ENCODE data around the gene LCN10.
"Not testable (repeated sequence)": the region's sequence is repeated elsewhere in the genome, so short reads cannot be mapped to it uniquely, and the experiment has no call there.

The LCN10 gene

DNA sequence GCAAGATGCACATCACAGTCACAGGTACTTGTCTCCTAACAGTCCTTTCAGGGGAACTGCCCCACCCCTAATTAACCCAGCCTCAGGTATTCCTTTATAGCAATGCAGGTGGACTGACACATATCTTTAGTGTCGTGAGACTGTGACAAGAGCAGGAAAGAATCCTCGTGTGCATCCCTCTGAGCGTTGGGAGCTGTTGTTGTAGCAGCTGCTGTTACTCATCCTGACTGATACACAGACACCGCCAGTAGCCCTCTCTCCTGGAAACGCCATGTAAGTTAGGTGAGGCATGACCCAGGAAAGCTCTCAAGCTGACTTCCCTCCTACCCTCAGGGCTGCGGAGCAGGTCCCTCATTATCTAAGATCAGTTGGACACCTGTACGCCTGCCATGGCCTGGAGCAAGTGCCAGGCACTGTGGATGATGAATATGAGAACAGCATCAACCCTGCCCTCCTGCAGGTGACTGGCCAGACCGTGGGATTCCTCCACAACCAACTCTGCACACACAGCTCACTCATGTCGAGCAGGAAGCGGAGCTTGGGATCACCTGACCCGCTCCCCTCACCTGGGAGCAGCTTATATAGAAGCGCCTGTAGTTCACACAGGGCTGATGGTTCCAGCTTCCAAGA is 31.8 kb upstream of the LCN10 start:
- no peak overlapping the region for H3K27ac ChIP-seq
- no peak overlapping the region for H3K4me3 ChIP-seq

DNA sequence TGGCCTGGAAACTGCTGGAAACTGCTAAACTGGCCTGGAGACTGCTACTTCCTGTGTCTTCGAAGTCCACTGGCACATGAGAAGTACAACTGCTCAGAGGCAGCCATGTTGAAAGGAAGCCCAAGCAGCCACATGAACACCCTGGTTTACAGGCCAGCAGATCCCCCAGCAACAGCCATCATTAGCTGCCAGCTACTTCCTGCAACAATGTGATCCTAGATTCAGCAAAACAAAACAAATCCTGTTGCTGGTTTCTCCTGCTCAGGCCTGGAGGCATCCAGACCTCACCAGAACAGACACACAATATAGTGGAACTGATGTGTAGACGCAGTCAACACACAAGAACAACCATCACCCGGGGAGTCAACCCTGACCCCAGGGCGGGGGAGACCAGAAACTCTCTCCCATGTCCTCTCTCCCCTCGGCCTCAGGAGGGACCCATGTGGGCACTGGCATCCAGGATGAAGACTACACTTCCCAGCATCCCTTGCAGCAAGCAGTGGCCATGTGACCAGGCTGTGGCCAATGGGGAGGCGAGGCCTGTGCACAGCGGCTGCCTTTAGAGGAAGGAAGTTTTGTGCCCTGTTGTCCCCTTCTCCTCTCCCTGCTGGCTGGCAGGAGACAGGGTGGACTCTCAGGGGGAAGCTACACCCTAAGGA is 30.8 kb upstream of the LCN10 start:
- no peak overlapping the region for H3K27ac ChIP-seq
- H3K4me3 ChIP-seq, result no peak overlapping the region

DNA sequence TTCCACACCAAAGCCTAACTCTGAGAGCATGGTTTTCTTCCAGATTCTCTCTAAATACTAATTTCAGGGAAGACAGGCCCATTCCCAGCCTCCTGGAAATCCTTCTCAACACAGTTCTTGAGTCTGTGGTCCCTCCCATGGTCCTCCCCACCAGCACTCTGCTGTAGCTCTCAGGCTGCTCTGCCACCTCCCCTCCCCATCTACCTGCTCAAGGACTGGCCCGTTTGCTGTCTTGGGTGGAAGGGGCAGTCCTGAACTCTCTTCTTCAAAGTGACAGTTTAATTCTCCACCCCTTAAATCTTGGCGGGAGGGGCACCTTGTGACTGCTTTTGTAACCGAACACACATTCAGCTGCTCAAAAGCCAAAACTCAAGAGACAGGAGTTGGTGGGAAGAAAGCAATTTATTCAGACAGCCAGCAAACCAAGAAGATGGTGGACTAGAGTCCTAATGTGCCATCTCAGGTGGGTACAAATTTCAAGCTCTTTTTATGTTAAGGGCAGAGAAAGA is 29.2 kb upstream of the LCN10 start:
- Histone ChIP-seq H3K27ac (no peak overlapping the region), H3K4me3 (no peak overlapping the region)

GRCh38 chr9:136769710-136770191 is 27.0 kb upstream of the LCN10 start:
- Histone ChIP-seq H3K4me3 (no peak overlapping the region), H3K27ac (no peak overlapping the region)

- H3K27ac ChIP-seq, H3K4me3 ChIP-seq: not testable (repeated sequence)
Measured at GRCh38 chr9:136766410-136767120, 23.8 kb upstream of the LCN10 start.

DNA sequence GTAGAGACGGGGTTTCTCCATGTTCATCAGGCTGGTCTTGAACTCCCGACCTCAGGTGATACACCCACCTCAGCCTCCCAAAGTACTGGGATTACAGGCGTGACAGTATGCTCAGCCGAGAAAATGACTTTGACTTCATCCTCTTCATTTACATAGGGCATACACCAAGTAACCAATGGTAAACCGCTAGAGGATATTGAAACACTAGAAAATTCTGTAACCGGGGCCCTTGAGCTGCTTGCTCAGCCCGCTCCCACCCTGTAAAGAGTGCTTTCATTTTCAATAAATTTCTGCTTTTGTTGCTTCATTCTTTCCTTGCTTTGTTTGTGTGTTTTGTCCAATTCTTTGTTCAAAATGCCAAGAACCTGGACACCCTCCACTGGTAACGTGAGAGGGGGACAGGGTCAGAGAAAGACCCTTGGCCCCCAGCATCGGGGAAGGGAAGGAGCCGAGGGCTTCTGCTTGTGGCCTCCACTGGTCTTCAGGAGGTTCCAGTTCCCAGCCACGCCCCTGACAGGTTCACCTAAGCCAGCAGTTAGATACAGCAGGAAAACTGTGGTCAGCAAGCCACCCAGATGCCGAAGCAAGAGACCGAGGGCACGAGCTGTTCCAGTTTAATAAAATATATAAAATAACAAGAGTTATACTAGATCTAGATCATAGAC is 23.1 kb upstream of the LCN10 start:
- H3K4me3 ChIP-seq, H3K27ac ChIP-seq: not testable (repeated sequence)

DNA sequence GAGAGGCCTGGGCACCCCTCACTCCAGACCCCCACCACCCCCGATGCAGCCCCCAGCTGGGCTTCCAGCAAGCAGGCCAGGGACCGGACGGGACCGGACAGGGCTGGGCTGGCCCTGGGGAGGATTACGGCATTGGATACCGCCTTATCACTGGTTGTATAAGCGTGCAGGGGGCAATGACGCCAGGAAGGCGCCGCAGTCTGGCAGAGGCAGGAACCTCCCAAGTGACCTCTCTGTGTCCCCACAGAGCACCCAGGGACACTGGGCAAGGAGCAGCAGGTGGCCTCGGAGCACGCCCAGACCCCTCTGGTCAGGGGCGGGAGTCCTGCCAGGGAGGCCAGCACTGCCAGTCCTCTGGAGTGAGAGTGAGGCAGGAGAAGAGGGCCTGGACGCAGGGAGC is 22.3 kb upstream of the LCN10 start:
- no peak overlapping the region for H3K27ac ChIP-seq
- H3K4me3 ChIP-seq, result no peak overlapping the region

DNA sequence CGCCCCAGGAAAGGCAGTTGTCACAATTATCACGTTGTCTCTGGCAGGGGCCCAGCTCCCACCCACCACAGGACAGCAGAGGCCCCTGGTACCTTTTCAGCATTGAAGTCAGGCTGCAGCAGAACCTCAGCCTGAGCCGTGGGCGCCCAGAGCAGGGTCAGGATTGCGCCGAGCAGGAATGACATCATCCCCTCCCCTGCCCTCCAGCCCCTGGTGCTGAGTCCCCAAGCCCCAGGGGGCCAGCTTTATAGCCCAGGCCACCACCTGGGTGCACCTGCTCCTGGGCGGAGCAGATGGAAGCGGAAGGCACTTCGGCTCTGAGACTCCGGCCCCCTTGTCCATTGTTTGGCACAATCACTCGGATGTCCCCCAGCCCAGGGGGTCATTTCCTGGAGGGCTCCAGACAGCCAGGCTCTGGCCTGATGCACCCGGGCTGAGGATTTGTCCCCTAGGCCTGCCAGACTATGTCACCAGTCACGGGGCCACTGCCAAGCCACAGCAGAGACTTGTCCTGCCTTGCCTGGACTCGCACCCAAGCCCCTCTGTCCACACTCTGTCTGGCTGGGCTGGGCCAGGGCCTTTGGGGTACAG is 21.7 kb upstream of the LCN10 start, which contains the start of gene LCN15:
LCN15 (minus strand) TSS at position 218 of the 591 bp plus-strand sequence; CDS start at position 188, 30 bp downstream.
- Histone ChIP-seq H3K27ac (no peak within 1 kb of the TSS), H3K4me3 (no peak within 1 kb of the TSS)

DNA sequence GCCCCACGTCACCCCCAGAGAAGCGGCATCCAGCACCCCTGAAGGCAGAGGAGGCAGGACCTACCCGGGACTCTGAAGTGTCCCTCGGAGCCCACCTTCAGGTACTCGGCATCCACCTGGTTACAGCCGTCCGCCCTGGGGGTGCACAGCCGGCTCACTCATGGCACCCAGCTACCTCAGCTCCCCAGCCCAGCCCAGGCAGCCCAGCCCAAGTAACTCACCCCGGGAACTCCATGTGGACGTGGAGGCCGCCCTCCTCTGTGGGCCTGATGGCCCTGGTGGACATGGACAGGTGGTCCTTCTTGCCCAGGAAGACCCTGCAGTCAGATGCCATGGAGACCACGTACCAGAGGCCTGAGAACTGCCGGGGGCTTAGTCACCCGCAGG is 20.9 kb upstream of the LCN10 start:
- Histone ChIP-seq H3K4me3 (no peak overlapping the region), H3K27ac (no peak overlapping the region)

DNA sequence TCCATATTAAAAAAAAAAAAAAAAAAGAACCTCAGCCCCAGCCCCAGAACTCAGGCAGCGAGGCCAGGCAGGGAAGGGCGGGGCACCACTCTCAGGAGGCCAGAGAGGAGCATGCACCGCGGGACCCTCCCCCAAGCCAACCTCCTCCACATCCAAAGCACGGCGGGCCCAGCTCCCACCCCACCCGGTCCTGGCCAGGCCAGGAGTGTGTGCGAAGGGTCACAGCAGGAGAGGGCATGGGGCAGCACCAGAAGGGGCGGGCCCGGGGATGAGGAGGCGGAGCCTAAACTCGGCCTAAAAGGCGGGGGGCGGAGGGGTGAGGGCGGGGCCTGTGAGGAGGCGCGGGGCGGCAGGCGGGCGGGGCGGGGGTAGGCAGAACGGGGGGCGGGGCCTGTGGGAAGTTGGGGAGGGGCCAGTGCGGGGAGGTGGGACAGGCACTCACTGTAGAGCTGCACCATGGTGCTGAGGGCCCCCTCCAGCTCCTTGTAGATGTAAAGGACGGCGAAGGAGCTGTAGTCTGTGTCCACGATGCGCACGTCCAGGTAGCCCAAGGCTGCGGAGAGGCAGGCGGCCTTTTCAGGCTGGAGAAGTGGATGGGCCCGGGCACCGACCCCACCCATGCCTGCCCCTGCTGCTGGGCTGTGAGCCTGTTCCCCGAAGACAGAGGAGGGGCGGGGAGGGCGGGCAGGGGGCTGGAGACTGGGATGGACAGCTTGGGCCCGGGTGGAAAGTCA is 20.3 kb upstream of the LCN10 start:
- no peak overlapping the region for H3K27ac ChIP-seq
- H3K4me3 ChIP-seq, result no peak overlapping the region

- Histone ChIP-seq H3K4me3 (no peak overlapping the region), H3K27ac (no peak overlapping the region)
Measured at GRCh38 chr9:136762221-136762691, 19.5 kb upstream of the LCN10 start.

- Histone ChIP-seq H3K27ac (no peak overlapping the region), H3K4me3 (no peak overlapping the region)
Measured at GRCh38 chr9:136761545-136761981, 18.8 kb upstream of the LCN10 start.

GRCh38 chr9:136760834-136761544 is 18.2 kb upstream of the LCN10 start:
- not testable (repeated sequence) for H3K27ac ChIP-seq, H3K4me3 ChIP-seq

GRCh38 chr9:136760424-136760823 is 17.7 kb upstream of the LCN10 start:
- H3K4me3 ChIP-seq, result no peak overlapping the region
- H3K27ac ChIP-seq, result no peak overlapping the region

DNA sequence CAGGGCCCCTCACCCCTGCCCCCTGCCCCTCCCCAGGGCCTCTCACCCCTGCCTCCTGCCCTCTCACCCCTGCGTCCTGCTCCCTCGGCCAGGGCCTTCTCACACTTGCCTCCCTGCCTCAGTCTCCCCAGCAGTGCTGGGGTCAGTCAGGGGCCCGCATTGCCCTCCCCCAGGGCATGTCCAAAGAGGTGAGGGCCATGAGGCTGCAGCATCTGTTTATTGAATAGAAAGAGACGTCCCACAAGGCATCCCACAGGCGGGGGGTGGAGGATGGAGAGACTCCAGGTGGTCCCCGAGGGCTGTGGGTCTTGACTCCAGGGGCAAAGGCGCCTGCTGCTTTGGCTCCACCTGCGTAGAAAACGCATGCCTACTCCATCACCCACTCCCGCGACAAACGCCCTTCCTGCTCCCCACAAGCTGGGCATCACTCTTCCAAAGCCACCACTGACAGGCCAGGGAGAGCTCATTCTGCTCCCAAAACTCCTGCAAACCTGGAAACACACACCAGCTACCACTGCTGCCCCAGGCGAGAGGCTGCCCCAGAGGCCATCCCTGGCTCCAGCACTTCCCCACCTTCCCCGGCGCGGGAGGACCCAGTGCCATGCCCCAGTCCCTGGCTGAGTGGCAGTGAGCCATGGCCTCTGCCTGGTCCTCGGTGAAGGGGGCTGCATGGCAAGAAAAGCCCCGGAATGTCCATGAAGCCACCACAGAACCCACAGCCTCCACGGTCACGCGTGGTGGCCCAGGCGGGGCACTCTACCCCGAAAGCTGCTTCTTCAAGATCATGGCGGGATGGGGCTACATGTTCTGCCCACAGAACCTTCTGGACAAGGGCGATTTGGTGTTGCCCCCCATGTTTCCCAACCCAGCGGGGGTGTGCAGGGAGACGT is 16.9 kb upstream of the LCN10 start:
- no peak overlapping the region for H3K4me3 ChIP-seq
- H3K27ac ChIP-seq, result no peak overlapping the region

DNA sequence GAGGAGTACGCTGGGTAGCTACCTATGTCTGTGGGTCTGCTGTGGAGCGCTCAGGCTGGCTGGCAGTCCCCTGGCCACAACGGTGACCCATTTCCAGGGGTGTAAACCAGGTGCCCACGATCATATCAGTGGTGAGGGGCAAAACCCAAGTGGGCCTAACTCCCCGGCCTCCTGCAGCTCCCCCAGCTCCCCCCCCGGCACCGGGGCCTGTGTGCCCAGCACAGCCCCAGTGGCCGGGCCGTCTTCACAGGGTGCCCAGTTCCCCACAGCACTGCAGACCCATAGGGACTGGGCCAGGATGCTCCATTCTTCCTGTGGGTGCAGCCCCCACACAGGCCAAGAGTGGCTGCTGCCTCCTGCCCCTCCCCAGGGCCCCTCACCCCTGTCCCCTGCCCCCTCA is 16.3 kb upstream of the LCN10 start:
- Histone ChIP-seq H3K4me3 (no peak overlapping the region), H3K27ac (no peak overlapping the region)

- Histone ChIP-seq H3K27ac (peak overlapping the region in 1 of 21 experiments; percentile 42), H3K4me3 (no peak overlapping the region)
Measured at GRCh38 chr9:136757751-136758140, 15.0 kb upstream of the LCN10 start.

Measured in skin epidermis (tissue), 12 donors.